Measurements from ENCODE around the gene GGN. TPM values are rescaled to one million over a fixed set of nuclear protein-coding genes. Genes with fewer than 3 reads are reported as not detected.
"Not testable (repeated sequence)": the region's sequence is repeated elsewhere in the genome, so short reads cannot be mapped to it uniquely, and the experiment has no call there.

The GGN gene
- total RNA-seq, 4 donors from 2014 or later = 0.63 to 3.0 (median 1.8) TPM

DNA sequence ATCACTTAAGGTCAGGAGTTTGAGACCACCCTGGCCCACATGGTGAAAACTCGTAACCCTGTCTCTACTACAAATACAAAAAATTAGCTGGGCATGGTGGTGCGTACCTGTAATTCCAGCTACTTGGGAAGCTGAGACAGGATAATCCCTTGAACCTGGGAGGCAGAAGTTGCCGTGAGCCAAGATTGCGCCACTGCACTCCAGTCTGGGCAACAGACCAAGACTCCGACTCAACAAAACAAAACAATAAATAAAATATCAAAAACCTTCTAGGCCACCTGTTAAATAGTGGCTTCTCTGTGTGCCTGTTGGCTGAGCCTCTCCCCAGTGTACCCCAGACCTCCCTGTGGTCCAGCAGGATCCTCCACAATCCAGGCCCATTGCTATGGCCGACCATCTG is 16.8 kb downstream of the GGN start:
- H3K4me1 ChIP-seq = peaks cover 8 to 14% of the 10 kb centered on the region in 2 donors
- no peak for DNase-seq
- H3K27ac ChIP-seq = no peak overlapping the region
- H3K36me3 ChIP-seq = no peaks in the 10 kb centered on the region
- TF ChIP-seq, protein P1, sequence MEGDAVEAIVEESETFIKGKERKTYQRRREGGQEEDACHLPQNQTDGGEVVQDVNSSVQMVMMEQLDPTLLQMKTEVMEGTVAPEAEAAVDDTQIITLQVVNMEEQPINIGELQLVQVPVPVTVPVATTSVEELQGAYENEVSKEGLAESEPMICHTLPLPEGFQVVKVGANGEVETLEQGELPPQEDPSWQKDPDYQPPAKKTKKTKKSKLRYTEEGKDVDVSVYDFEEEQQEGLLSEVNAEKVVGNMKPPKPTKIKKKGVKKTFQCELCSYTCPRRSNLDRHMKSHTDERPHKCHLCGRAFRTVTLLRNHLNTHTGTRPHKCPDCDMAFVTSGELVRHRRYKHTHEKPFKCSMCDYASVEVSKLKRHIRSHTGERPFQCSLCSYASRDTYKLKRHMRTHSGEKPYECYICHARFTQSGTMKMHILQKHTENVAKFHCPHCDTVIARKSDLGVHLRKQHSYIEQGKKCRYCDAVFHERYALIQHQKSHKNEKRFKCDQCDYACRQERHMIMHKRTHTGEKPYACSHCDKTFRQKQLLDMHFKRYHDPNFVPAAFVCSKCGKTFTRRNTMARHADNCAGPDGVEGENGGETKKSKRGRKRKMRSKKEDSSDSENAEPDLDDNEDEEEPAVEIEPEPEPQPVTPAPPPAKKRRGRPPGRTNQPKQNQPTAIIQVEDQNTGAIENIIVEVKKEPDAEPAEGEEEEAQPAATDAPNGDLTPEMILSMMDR (IDR thresholded peaks at IDR 0.05) = no peak
- no peak for TF ChIP-seq POLR2A (IDR thresholded peaks at IDR 0.05)
- no peak overlapping the region for H3K4me3 ChIP-seq (replicated peaks in 1 of 3)
- no peaks in the 10 kb centered on the region for H3K27me3 ChIP-seq
- 76 to 79% methylated on average over 6 of the region's 6 CpGs for WGBS, 2 donors
- intact Hi-C loops (cut with DNase I) = loop anchor here (5.0 kb wide), 2 partner anchors 34 to 129 kb away; partner anchors contain the start of gene CATSPERG
- H3K9me3 ChIP-seq = no peaks in the 10 kb centered on the region

DNA sequence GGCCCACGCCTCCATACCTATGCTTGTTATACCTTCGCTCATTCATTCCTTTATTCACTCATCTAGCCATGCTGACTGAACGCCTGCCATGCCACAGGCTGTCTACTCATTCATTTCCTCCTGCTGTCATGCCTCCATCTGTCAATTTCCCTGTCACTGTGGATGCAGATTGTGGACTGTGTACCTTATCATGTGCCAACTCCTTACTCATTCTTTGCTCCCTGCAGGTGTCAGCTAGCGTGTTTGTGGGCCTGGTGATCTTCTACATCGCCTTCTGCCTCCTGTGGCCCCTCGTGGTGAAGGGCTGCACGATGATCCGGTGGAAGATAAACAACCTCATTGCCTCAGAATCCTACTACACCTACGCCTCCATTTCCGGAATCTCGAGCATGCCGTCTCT is 17.5 kb downstream of the GGN start:
- H3K9me3 ChIP-seq = no peaks in the 10 kb centered on the region
- intact Hi-C loops (cut with DNase I) = loop anchor here (5.0 kb wide), 2 partner anchors 33 to 128 kb away; partner anchors contain the start of gene CATSPERG
- WGBS, 2 donors = 70 to 71% methylated on average over 12 of the region's 12 CpGs
- H3K4me1 ChIP-seq = peaks cover under 1 to 6% of the 10 kb centered on the region in 2 donors
- no peaks in the 10 kb centered on the region for H3K27me3 ChIP-seq
- DNase-seq = no peak
- H3K36me3 ChIP-seq = no peaks in the 10 kb centered on the region
- no peak overlapping the region for H3K4me3 ChIP-seq (replicated peaks in 1 of 3)
- no peak for TF ChIP-seq POLR2A (IDR thresholded peaks at IDR 0.05)
- TF ChIP-seq, protein P1 (IDR thresholded peaks at IDR 0.05) = no peak
- H3K27ac ChIP-seq = no peak overlapping the region

DNA sequence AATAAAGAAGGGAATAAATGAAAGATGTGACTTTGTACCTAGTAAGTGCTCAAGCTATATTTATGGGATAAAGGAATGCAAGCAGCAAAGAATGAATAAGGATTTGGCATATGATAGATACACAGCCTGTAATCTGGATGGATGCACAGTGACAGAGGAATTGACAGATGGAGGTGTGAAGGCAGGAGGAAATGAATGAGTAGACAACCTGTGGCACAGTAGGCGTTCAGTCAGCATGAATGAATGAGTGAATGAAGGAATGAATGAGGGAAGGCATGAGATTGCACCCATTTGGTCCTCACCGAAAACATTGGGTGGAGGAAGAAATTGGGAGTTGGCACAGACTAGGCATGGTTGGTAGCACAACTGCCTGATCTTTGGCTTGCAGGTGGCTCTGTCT is 18.2 kb downstream of the GGN start:
- Histone ChIP-seq H3K27ac (no peak overlapping the region), H3K36me3 (no peaks in the 10 kb centered on the region), H3K9me3 (no peaks in the 10 kb centered on the region), H3K4me3 (replicated peaks in 1 of 3) (no peak overlapping the region), H3K27me3 (no peaks in the 10 kb centered on the region), H3K4me1 (peaks cover 0 to 3% of the 10 kb centered on the region in 2 donors)
- 89 to 92% methylated on average over 2 of the region's 2 CpGs for WGBS, 2 donors
- no peak for DNase-seq
- TF ChIP-seq POLR2A (IDR thresholded peaks at IDR 0.05) = no peak
- TF ChIP-seq, protein P1 (IDR thresholded peaks at IDR 0.05) = no peak
- intact Hi-C loops (cut with DNase I) = no loop called here

DNA sequence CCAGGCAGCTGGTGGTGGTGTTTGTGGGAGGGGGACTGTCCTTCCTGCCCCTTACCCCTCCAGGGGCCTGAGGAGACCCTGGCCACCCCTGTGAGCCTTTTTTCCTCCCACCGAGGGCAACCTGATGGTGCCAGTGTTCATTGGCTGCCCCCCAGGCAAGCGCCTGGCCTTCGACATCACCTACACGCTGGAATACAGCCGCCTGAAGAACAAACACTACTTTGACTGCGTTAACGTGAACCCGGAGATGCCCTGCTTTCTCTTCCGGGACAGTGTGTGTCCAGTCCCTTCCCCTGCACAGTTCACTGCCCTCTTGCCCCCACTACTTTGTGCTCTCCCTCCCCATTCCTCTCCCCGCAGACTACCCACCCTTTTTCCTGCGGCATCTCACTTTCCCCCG is 20.8 kb downstream of the GGN start:
- 58 to 60% methylated on average over 12 of the region's 12 CpGs for WGBS, 2 donors
- TF ChIP-seq, protein P1 (IDR thresholded peaks at IDR 0.05) = no peak
- no peak for TF ChIP-seq POLR2A (IDR thresholded peaks at IDR 0.05)
- Histone ChIP-seq H3K36me3 (no peaks in the 10 kb centered on the region), H3K9me3 (no peaks in the 10 kb centered on the region), H3K4me1 (peaks cover 8 to 9% of the 10 kb centered on the region in 2 donors), H3K4me3 (replicated peaks in 1 of 3) (no peak overlapping the region), H3K27me3 (no peaks in the 10 kb centered on the region), H3K27ac (no peak overlapping the region)
- no peak for DNase-seq
- intact Hi-C loops (cut with DNase I) = no loop called here

DNA sequence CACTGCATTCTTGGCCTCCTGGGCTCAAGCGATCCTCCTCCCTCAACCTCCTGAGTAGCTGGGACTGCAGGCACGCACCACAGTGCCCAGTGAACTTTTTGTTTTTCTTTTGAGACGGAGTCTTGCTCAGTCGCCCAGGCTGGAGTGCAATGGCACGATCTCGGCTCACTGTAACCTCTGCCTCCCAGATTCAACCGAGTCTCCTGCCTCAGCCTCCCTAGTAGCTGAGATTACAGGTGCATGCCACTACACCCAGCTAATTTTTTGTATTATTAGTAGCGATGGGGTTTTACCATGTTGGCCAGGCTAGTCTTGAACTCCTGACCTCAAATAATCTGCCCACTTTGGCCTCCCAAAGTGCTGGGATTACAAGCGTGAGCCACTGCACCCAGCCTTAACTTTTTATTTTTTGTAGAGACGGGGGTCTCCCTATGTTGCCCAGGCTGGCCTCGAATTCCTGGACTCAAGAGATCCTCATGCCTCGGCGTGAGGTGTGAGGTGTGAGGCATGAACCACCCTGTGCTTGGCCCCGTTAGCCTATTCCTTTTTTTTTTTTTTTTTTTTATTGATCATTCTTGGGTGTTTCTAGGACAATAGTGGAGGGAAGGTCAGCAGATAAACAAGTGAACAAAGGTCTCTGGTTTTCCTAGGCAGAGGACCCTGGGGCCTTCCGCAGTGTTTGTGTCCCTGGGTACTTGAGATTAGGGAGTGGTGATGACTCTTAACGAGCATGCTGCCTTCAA is 24.7 kb downstream of the GGN start:
- DNase-seq; intact Hi-C loops (cut with DNase I); H3K36me3 ChIP-seq; H3K4me1 ChIP-seq; H3K27me3 ChIP-seq; H3K9me3 ChIP-seq; H3K4me3 ChIP-seq (replicated peaks in 1 of 3); H3K27ac ChIP-seq: not testable (repeated sequence)
- WGBS, 2 donors = 56 to 62% methylated on average over 15 to 16 of the region's 16 CpGs

Data from thyroid gland (tissue), 4 donors.